Esophagus (tissue), 2 donors: ENCODE results near the gene ATP8A2. TPM values are rescaled to one million over a fixed set of nuclear protein-coding genes. Genes with fewer than 3 reads are reported as not detected.

Source experiments
- H3K27ac ChIP-seq, 2 donors: one replicate each; pipeline ENCODE4 v1.5.1; 2013; ENCODE audit warnings: low read depth in 2 of 2, mild to moderate bottlenecking in 2 of 2, inconsistent platforms in 1 of 2, low read length in 1 of 2, moderate library complexity in 1 of 2
- H3K27me3 ChIP-seq, 2 donors: one replicate each; pipeline ENCODE4 v1.6.1; 2013; ENCODE audit warnings: low read length in 2 of 2, control low read depth in 1 of 2, mild to moderate bottlenecking in 1 of 2; ENCODE audit not compliant: insufficient read depth in 2 of 2, control insufficient read depth in 1 of 2
- H3K36me3 ChIP-seq, 2 donors: one replicate each; pipeline ENCODE4 v1.6.1; 2013; ENCODE audit warnings: low read length in 1 of 2; ENCODE audit not compliant: control insufficient read depth in 2 of 2, insufficient read depth in 2 of 2
- H3K4me1 ChIP-seq, 2 donors: one replicate each; pipeline ENCODE4 v1.6.1; 2013; ENCODE audit warnings: low read length in 1 of 2; ENCODE audit not compliant: control insufficient read depth in 2 of 2, insufficient read depth in 2 of 2
- H3K4me3 ChIP-seq, 2 donors: one replicate each; pipeline ENCODE4 v1.5.1; 2013; ENCODE audit warnings: low read length in 2 of 2, mild to moderate bottlenecking in 2 of 2, low read depth in 1 of 2, moderate library complexity in 1 of 2
- H3K9me3 ChIP-seq, 2 donors: one replicate each; pipeline ENCODE4 v1.6.1; 2013; ENCODE audit warnings: mild to moderate bottlenecking in 2 of 2, low read depth in 1 of 2, low read length in 1 of 2, moderate library complexity in 1 of 2; ENCODE audit not compliant: control insufficient read depth in 2 of 2, insufficient read depth in 1 of 2
- WGBS, 2 donors: extraction: QIAGEN DNeasy Blood & Tissue Kit; methylation state at CpG; one replicate each; pipeline ENCODE4 v1.1.7; 2013; 5-methylcytosine and 5-hydroxymethylcytosine counted together
- polyA plus RNA-seq, 2 donors: library from polyadenylated mRNA; stranded (reverse); fragments of 200-250 nt; gene quantifications; one replicate each; pipeline ENCODE4 v1.2.3, GENCODE V29; 2013
- donor health status: healthy with polysubstance abuse.
- donor health status: Bipolar disorder and iron deficiency.

ATP8A2 gene
- polyA plus RNA-seq, 2 donors: 0.01 TPM; not detected in 1

DNA sequence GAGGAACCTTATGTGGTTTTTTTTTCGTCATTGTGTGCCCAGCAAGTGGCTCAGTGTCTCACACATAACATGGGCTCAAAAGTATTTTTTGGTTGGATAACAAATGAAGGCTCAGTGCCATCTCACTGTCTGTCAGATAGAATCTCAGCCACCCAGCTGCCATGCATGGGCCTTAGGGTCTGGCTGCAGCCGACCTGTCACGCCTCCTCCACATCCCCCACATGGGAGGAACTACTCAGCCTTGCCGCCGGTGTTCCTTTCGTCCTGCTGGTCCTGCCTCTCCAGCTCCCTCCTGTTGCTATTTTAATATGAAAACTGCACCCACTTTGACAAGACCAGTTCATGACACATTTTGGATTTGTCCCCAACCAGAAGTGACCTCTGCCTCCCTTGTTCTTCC, 558.9 kb downstream of the ATP8A2 start:
- no peaks in the 10 kb centered on the region for H3K9me3 ChIP-seq
- H3K27ac ChIP-seq: no peak overlapping the region
- H3K27me3 ChIP-seq: no peaks in the 10 kb centered on the region
- no peak overlapping the region for H3K4me3 ChIP-seq
- H3K36me3 ChIP-seq: no peaks in the 10 kb centered on the region
- WGBS, 2 donors: 81 to 83% methylated on average over 6 of the region's 6 CpGs
- H3K4me1 ChIP-seq: no peaks in the 10 kb centered on the region

DNA sequence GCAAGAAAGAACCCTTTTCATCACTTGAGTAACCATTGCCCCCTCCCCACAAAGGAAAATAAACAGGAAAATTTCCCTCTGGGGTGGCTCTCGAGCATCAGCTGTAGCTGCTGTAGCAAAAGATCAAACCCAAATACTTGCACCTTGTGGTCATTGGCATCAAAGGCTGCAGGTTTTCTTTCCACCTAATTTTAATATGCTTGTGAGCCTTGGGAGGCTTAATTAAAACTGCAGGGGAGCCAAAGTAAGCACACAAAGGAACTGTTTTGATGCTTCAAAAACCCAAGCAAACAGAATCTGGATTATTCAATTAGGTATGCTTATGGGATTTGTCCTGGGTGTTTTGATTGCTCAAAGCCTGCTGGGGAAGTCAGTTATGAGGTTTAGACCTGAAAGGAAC, 560.6 kb downstream of the ATP8A2 start:
- Histone ChIP-seq H3K4me3 (no peak overlapping the region), H3K27ac (no peak overlapping the region), H3K27me3 (no peaks in the 10 kb centered on the region), H3K36me3 (no peaks in the 10 kb centered on the region), H3K4me1 (no peaks in the 10 kb centered on the region), H3K9me3 (no peaks in the 10 kb centered on the region)
- 75 to 80% methylated on average over 1 of the region's 1 CpG for WGBS, 2 donors

DNA sequence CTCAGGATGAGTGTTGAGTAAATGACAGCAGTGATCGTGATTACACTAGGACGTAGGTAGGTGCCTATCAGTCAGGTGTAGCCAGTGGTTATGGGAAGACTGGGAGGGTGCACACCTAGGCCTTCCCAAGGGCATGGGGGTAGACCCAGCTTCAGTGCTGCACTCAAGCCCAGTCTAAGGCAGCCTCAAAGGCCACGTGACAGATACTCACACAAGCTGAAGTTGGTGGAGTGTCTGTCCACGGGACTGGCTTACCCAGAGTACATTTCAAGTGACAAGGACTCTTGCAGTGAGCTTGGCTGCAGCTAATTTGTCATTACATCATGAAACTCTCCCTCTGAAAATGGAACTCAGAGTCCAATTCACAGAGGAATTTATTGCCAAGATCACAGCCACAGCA, 561.7 kb downstream of the ATP8A2 start:
- H3K9me3 ChIP-seq: no peaks in the 10 kb centered on the region
- WGBS, 2 donors: 84 to 86% methylated on average over 4 of the region's 4 CpGs
- no peaks in the 10 kb centered on the region for H3K36me3 ChIP-seq
- H3K27ac ChIP-seq: no peak overlapping the region
- no peaks in the 10 kb centered on the region for H3K4me1 ChIP-seq
- H3K27me3 ChIP-seq: no peaks in the 10 kb centered on the region
- H3K4me3 ChIP-seq: no peak overlapping the region

DNA sequence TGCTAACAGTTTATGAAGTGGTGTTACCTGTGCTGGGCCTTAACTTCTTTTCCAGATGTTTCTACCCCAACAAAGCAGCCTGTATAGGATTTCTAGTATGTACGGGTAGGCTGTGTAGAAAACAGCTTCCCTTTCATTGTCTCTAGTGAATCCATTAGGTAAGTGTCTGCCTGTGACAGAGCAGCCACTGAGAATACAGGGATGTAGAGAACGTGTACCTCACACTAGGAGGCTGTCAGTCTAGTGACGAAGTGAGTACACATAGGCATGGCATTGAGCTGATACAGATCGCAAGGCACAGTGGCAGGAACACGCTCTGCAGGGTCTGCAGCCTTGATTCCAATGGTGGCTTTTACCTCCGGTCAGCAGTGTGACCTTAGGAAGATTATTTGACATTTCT, 562.4 kb downstream of the ATP8A2 start:
- H3K27me3 ChIP-seq: no peaks in the 10 kb centered on the region
- no peaks in the 10 kb centered on the region for H3K9me3 ChIP-seq
- no peaks in the 10 kb centered on the region for H3K36me3 ChIP-seq
- H3K4me1 ChIP-seq: no peaks in the 10 kb centered on the region
- H3K4me3 ChIP-seq: no peak overlapping the region
- WGBS, 2 donors: 89 to 92% methylated on average over 6 of the region's 6 CpGs
- no peak overlapping the region for H3K27ac ChIP-seq

DNA sequence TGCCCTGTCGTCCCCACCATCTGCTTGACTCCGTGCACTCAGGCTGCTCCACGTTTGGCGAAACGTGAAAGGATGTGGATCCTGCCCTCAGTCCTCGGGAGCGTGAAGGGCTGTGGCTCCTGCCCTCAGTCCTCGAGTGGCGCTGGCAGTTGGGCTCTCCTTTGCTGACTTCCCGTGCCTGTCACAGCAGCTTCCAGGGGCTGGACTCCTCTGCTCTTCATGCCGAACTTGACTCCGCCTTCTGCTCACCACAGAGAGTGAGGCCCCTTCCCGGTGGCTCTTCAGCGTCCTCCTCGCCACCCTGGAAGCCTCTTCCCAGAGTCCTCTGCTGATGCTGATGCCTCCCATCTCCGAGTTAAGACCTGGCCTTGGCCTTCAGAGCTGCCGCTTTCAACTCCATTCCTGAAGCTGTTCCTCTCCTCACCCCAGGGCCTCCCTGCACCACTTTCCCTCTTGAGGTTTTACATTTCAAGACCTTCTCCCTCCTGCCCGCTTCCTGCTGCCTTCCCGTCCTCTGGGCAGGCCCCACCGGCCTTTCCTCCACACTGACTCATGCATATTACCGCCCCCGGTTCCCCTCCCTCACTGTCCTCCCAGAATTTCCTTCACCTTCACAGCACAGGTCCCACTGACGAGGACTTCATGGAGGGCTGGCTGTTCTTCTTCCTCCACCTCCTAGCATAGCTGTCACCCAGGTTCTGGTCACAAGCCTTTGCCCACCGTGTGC, 568.4 kb downstream of the ATP8A2 start:
- WGBS, 2 donors: 79 to 82% methylated on average over 24 of the region's 24 CpGs
- no peaks in the 10 kb centered on the region for H3K4me1 ChIP-seq
- H3K9me3 ChIP-seq: peaks cover 4 to 7% of the 10 kb centered on the region in 2 donors
- no peak overlapping the region for H3K4me3 ChIP-seq
- H3K36me3 ChIP-seq: no peaks in the 10 kb centered on the region
- H3K27me3 ChIP-seq: no peaks in the 10 kb centered on the region
- no peak overlapping the region for H3K27ac ChIP-seq

DNA sequence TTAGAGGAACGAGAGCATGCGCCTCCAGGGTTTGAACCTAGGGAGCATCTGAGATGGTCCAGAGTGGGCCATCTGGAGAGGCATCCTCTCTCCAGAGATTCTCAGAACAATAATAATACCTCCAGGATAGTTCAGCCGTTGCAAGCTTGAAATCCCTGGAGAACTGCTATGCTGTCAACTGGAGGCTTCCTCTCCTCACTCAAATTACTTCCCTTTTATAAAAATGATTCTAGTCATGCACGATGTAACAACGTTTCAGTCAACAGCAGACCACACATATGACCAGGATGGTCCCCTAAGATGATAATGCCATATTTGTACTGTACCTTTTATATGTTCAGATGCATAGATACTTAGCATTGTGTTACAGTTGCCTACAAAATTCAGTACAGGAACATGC, 571.3 kb downstream of the ATP8A2 start:
- Histone ChIP-seq H3K27me3 (no peaks in the 10 kb centered on the region), H3K9me3 (peaks cover 4 to 7% of the 10 kb centered on the region in 2 donors), H3K4me1 (no peaks in the 10 kb centered on the region), H3K27ac (no peak overlapping the region), H3K4me3 (no peak overlapping the region), H3K36me3 (no peaks in the 10 kb centered on the region)
- 54 to 70% methylated on average over 5 of the region's 5 CpGs for WGBS, 2 donors

DNA sequence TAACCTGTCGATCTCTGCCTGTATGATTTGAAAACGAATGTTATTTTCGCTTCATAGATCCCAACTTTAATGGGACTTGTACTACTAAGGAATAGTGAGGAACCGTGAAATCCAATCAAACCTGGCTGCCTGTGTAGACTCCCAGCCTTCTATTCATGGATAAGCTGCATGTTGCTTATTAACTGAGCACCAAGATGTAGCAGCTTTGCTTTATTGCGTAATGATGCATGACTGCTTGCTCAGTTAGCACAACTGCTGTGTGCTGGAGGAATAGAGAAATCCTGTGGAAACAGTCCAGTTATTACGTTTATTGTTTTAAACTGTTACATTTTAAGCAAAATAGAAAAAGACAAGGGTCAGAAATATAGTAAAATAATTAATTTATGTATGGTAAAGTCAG, 571.9 kb downstream of the ATP8A2 start:
- no peaks in the 10 kb centered on the region for H3K4me1 ChIP-seq
- H3K9me3 ChIP-seq: peaks cover 4 to 10% of the 10 kb centered on the region in 2 donors
- 78 to 86% methylated on average over 6 of the region's 6 CpGs for WGBS, 2 donors
- no peaks in the 10 kb centered on the region for H3K27me3 ChIP-seq
- no peaks in the 10 kb centered on the region for H3K36me3 ChIP-seq
- no peak overlapping the region for H3K27ac ChIP-seq
- no peak overlapping the region for H3K4me3 ChIP-seq

DNA sequence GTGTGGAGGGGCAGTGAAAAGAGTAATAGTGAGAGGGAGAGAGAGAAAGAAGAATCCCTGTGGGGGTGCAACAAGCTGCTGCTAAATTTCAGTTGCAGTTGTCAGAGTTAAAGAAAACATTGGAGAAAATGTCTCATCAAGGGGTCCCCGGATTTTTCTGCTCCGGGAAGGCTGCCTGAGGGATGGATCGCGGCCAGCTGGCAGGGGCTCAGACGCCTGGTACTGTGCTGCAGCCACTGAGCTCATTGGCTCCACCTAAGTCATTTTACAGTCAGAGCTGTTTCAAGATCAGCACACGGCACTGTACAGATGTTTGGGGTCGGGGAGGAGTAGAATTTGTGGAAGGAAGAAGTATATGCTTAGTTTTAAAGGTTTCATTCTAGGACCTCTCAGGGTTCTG, 573.8 kb downstream of the ATP8A2 start:
- no peak overlapping the region for H3K27ac ChIP-seq
- no peaks in the 10 kb centered on the region for H3K27me3 ChIP-seq
- no peak overlapping the region for H3K4me3 ChIP-seq
- peaks cover 0 to 5% of the 10 kb centered on the region in 2 donors for H3K9me3 ChIP-seq
- no peaks in the 10 kb centered on the region for H3K4me1 ChIP-seq
- H3K36me3 ChIP-seq: no peaks in the 10 kb centered on the region
- 21 to 27% methylated on average over 7 of the region's 7 CpGs for WGBS, 2 donors

DNA sequence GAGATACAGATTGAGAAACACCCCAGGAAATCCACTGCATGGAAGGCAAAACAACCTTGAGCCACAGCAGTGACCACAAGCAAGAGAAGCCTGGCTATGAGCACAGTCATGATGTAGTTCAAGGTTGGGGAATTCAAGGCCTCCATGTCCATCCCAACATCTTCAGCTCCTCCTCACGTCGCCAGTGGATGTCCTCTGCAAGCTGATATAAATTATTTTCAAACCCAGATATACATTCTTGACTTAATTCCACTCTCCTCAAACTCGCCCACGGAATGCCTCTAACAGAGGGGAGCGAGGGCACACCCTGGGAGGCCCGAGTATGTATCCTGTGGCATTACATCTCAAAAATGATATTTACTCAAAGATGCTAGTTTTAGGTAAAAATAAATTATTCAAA, 574.5 kb downstream of the ATP8A2 start:
- 88 to 91% methylated on average over 6 of the region's 6 CpGs for WGBS, 2 donors

DNA sequence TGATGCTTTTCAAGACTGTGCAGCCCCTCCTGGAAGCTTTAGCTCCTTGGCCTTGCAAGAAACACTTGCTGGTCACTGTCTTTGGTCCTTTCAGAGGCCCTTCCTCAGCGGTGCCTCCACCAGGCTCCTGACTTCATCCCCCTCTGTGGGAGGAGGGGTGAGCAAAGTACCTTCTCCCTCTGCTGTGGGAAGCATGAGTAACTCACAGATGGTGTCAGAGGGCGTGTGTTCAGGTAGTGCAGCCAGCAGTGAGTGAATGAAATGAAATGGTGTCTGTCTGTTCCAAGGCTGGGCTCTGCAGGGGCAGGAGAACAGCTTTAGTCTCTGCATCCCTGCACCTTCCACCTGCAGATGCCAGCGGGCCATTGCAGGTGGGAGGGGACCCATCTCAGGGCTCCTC, 577.1 kb downstream of the ATP8A2 start:
- Histone ChIP-seq H3K27ac (no peak overlapping the region), H3K9me3 (peaks cover 3 to 6% of the 10 kb centered on the region in 2 donors), H3K36me3 (no peaks in the 10 kb centered on the region), H3K4me3 (no peak overlapping the region), H3K27me3 (no peaks in the 10 kb centered on the region), H3K4me1 (no peaks in the 10 kb centered on the region)
- 75 to 82% methylated on average over 3 of the region's 3 CpGs for WGBS, 2 donors

More for the DNA sequence above, 574.5 kb downstream of the ATP8A2 start:
- H3K27me3 ChIP-seq: no peaks in the 10 kb centered on the region
- H3K27ac ChIP-seq: no peak overlapping the region
- no peaks in the 10 kb centered on the region for H3K4me1 ChIP-seq
- H3K4me3 ChIP-seq: no peak overlapping the region
- H3K9me3 ChIP-seq: peaks cover 3 to 6% of the 10 kb centered on the region in 2 donors
- H3K36me3 ChIP-seq: no peaks in the 10 kb centered on the region
